GM18505 (cell line): ENCODE results near the gene WDR48.

ENCODE experiments used
- ATAC-seq: cut with Tn5 transposase; IDR thresholded peaks from one replicate; pipeline ENCODE4 v1.9.1; 2021; ENCODE audit not compliant: unreplicated experiment
- POLR2A ChIP-seq: IDR thresholded peaks from 4 replicates; pipeline ENCODE4 v1.6.1; 2011; ENCODE audit warnings: borderline replicate concordance; ENCODE audit not compliant: insufficient read depth, insufficient read length; ENCODE audit errors: extremely low read depth

Gene WDR48

DNA sequence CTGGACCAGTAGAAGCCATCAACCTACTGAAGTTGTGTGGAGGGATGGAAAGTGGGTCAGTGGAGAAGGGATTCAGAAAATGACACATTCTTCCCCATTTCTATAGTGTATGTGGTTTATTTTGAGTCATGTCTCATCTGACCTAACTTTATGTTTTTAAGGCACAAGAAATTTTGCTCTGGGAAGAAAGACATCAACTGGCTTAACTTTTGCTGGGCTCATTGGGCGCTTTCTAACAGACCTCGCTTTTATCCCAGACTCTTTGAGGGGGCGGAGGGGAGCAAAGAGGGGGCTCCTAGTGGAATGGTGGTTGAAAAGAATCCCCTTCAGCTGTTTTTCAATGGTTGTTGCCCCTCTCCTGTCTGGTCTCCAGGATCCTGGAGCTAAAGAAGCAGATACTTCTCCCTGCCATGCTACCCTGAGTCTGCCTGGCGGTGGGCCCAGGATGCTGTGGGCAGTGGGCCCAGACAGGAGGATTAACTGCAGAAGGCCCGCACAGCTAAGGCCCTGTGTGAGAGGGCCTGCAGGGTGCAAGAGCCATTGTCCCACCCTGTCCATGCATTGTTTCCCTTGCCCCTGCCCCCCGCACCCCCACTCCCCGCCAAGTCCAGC lies 87.1 kb downstream of the WDR48 start:
- no peak for TF ChIP-seq POLR2A
- ATAC-seq, result no peak

DNA sequence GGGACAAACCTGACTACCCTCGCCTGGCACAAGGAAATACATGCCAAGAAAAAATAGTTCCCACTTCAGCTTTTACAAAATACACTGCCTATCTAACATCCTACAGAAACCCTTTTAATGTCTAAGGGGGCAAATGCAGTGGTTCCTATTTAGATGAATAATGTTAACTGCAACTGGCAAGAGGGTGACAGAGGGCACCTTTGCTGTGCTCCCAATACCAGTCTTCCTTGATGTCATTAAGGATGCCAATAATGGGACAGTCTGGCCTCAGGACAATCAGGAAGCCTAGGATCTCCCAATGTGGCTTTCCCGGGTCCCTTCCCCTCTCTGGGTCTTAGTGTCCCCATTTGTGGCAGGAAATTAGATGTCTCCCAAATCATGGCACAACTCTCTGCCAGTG lies 87.6 kb downstream of the WDR48 start:
- ATAC-seq, result no peak
- TF ChIP-seq POLR2A, result no peak

DNA sequence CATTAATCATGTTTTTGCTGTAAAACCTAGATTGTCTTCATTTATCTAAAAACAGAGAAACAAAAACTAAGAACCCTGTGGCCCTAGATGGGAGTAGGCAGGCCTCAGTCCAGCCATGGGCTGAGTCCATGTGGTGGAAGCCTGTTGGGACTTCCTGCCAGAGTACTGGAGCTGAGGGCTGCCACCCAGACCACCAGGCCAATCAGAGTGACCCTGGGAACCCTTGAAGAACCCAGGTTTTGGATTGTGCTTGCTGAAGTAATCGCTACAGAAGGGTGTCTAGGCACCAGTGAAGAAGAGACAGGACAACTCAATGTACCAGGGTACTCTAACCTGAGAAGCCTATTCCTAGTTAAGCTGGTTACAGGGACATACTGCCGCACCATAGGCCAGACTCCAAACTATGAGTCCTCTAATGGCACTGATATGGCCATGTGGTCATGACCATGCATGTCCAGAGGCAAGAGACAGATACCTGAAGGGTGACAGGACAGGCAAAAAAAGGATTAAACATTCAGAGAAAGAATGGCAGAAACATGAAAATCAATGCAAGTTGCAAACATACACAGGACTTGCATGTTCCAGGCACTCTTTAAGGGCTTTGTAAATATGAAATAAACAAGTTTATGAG lies 88.6 kb downstream of the WDR48 start:
- TF ChIP-seq POLR2A, result no peak
- no peak for ATAC-seq

DNA sequence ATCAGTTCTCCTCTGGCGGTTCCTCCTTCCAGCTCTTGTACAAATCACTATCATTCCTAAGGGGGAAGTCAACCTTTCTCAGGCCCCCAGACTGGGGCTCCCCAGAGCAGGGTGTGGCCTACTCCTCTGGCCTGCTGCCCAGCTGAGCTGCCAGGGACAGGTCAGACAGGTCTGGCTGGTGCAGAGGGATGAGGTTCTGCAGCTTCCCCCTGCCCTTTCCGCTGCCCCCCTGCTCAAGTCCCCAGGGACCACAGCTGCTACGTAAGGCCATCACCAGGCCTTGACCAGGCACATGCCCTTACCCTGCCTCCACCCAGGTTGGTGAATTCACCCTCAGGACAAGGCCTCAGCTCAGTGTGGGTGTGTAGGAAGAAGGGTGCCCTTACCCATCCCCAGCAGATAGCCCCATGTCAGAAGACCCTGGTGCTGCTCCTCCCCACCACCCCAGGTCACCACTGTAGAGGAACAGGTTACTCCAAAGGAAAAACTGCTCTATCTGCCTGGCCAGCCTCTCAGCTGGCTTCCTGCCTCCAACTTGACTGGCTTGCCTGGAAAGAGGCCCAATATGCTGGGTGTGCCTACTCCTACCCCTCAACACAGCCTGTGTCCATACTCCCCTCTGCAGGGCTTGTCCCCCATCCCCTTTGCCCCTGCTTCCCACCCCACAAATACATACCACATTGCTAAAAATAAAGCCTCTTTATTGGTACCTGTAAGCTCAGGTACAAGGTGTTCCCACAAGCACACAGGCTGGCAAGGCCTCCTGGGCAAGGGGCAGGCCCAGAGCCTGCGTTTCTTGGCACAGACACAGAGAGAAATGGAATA lies 89.6 kb downstream of the WDR48 start:
- no peak for ATAC-seq
- TF ChIP-seq POLR2A, result no peak

DNA sequence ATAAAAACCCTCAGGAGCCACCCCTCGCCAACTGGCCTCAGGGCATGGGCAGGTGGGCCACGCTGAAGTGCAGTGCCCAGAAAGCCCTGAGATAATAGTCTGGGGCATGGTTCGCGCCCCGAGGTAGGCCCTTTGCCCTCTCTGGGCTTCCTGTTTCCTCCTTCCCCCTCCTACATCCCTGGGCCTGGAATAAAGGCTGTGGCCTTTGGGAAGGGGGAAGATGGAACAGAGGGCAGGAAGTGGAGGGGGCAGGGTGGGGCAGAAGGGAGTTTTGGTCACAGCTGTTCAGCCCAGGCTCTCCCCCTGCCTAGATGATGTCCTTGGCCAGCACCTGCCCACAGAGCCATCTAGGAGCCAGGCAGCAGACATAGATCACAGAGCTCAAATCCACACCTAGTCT lies 90.3 kb downstream of the WDR48 start:
- ATAC-seq, result no peak
- TF ChIP-seq POLR2A, result no peak

DNA sequence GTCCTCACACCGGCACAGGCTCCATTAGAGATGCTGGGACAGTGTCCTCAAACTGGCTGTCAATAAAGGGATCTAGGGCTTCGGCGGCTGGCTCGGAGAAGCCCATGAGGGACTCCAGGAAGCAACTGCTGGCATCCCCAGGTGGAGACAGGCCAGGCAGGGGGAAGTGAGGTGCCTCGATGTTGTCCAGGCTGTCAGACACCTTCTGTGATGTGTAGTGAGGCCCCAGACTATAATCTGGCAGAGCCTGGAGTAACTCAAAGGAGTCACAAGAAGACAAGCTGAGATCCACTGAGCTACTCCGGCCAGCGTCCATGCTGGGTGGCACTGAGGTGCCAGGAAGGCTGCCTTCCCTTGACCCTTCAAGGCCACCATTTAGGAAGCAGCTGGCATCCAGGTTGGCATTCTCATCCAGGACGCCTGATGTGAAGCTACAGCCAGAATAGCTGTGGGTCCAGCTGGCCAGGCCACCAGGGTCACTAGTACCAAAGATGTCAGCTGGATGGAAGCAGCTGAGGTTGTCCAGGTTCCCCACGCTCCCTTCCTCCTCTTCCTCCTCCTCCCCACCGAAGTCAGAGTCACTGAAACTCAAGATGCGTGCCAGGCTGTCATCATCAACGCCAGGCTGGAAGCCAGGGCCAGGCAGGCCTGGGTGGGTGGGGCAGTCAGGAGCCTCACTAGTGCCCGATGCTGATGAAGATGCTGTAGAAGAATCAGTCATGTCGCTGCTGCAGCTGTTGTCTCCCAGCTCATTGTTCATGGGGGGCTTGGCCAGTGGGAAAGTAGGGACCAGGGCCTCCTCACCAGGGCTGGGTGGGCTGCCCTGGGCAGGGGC lies 91.5 kb downstream of the WDR48 start:
- ATAC-seq, result no peak
- no peak for TF ChIP-seq POLR2A

DNA sequence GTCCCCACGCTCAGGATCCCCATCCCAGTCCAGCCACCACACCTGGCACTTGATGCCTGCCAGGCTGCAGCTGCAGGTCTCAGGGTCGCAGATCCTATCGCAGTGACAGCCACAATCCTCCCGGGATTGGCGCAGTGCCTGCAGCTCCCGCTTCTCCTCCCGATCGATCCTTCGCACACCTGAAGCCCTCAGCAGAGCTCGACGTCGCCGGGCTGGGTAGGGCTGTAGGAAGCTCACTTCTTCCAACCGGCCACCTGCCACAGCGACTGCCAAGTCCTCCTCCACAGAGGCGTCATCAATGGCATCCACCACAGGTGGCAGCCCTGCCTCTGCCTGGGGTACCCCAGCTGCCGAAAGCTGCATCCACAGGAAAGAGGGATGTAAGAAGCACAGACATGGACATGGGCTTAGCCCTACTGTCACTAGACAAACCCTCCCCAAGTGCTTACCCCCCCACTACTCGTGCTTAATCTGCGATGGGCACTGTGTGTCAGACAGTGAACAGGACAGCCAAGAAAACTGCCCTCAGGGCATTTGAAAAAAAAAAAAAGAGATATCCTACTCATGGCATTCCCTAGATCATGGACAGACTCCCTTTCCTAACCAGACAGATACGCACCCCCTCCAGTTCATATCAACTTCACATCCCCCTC lies 92.4 kb downstream of the WDR48 start:
- ATAC-seq, result no peak
- no peak for TF ChIP-seq POLR2A

DNA sequence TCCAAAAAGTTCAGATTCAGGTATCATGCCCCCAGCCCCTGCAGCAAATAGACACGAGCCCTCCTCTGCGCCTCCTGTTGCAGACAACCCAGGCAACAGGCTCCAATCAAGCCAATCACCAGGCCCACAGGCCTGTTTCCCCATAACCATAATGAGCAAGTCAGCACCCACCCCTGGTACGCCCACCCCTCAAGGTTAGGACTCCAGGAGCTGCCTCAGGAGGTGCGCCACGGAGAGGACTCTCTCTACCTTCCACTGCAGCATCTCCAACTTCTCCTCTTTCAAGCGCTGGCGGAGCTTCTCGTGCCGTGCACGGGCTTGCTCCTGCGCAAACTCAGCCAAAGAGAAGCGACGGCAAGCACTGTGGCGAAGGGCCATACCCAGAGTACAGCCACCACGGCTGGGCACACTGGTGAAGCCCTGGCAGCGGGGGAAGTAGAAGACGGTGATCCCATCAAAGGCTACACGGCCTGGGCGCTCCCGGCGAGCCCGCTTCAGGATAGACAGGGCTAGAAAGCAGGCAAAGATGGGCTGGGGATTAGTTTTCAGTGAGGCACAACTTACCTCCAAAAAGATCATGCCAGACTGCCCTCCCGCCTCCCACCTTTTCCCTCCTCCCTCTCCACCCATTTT lies 93.0 kb downstream of the WDR48 start:
- TF ChIP-seq POLR2A, result no peak
- ATAC-seq, result no peak

DNA sequence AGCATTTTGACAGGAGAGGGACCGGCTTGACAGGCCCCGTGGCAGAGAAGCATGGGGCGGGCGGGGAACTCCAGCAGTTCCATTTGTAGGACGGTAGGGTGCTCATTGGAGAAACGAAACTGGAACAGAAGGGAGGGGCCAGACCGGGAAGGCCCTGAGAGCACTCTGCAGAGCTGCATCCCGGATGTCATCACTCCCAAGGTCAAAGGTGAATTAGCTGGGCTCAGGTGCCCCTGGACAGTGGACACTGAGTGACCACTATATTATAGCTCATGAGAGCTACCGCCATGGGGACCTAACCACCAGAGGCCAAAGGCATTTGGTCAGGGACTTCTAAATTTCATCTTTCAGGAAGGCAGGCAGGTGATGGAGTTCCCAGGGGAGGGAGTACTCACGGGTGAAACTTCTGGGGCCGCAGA lies 94.3 kb downstream of the WDR48 start:
- ATAC-seq, result no peak
- TF ChIP-seq POLR2A, result no peak
